B cell (primary cell): ENCODE data around the gene SOX13. TPM values are rescaled to one million over a fixed set of nuclear protein-coding genes. Genes with fewer than 3 reads are reported as not detected.

Experiments used
- ATAC-seq: fragments of 200-7000 bp; cut with Tn5 transposase; one replicate; pipeline ENCODE4 v1.10.0; 2021; ENCODE audit warnings: low read depth, mild to moderate bottlenecking, moderate number of reproducible peaks, moderate library complexity
- CTCF ChIA-PET: fragments of 350-600 bp; sonication (Branson Sonifier 250); formaldehyde crosslinking; loops from one replicate; lab custom pipeline; 2021; ENCODE audit warnings: antibody characterized with exemption, inconsistent platforms; lab: Charles Lee
- POLR2A ChIA-PET: fragments of 350-600 bp; sonication (Branson Sonifier 250); formaldehyde crosslinking; loops from one replicate; lab custom pipeline; 2021; ENCODE audit warnings: antibody characterized with exemption; lab: Charles Lee
- DNase-seq: peaks from one replicate; pipeline ENCODE4 v3.0.0; 2013
- H2AFZ ChIP-seq: 2 replicates; pipeline ENCODE4 v1.6.1; 2012; ENCODE audit warnings: mild to moderate bottlenecking, low read depth, low read length; ENCODE audit not compliant: insufficient read depth, poor library complexity, severe bottlenecking
- H3K27ac ChIP-seq, 2 donors: 1 replicate in 1 of 2; 2 replicates in 1 of 2; pipeline ENCODE4 v1.5.1; 2012 to 2013; ENCODE audit warnings: low read length in 2 of 2, mild to moderate bottlenecking in 2 of 2, moderate library complexity in 1 of 2
- H3K27me3 ChIP-seq, 4 experiments: fragments of 200-600 bp in 1 of 4; sonication (generic) in 1 of 4; replicated peaks in 1 of 4; 1 replicate in 2 of 4; 2 replicates in 2 of 4; pipeline versions ENCODE4 v1.6.1 to v1.7.0; 2013 to 2016; ENCODE audit warnings: low read length in 3 of 4, mild to moderate bottlenecking in 2 of 4, mixed read lengths in 1 of 4, moderate library complexity in 1 of 4; ENCODE audit not compliant: insufficient read depth in 4 of 4, control insufficient read depth in 3 of 4; ENCODE audit errors: control extremely low read depth in 1 of 4
- H3K36me3 ChIP-seq, 2 experiments: replicated peaks in 1 of 2; 1 replicate in 1 of 2; 2 replicates in 1 of 2; pipeline versions ENCODE4 v1.6.1 to v1.7.1; 2013; ENCODE audit warnings: low read length in 1 of 2; ENCODE audit not compliant: insufficient read depth in 2 of 2, control insufficient read depth in 1 of 2; ENCODE audit errors: control extremely low read depth in 1 of 2, extremely low read depth in 1 of 2
- H3K4me1 ChIP-seq, 2 donors: fragments of 200-600 bp in 1 of 2; sonication (generic) in 1 of 2; 1 replicate in 1 of 2; 2 replicates in 1 of 2; pipeline versions ENCODE4 v1.5.1 to v1.6.1; 2013 to 2017; ENCODE audit warnings: low read length in 2 of 2; ENCODE audit not compliant: control insufficient read depth in 2 of 2, insufficient read depth in 2 of 2
- H3K4me2 ChIP-seq: replicated peaks from 2 replicates; pipeline ENCODE3; 2012; ENCODE audit warnings: mild to moderate bottlenecking, low read depth, low read length; ENCODE audit not compliant: poor library complexity, severe bottlenecking
- H3K4me3 ChIP-seq, 5 experiments: fragments of 200-600 bp in 1 of 5; sonication (generic) in 1 of 5; 1 replicate in 3 of 5; 2 replicates in 2 of 5; pipeline versions ENCODE4 v1.5.1 to v1.7.0; 2011 to 2016; ENCODE audit warnings: low read length in 4 of 5, mild to moderate bottlenecking in 4 of 5, low read depth in 2 of 5, control low read depth in 1 of 5, moderate library complexity in 1 of 5; ENCODE audit not compliant: insufficient read depth in 1 of 5; ENCODE audit errors: control extremely low read depth in 1 of 5, extremely low read depth in 1 of 5
- H3K79me2 ChIP-seq: fragments of 200-600 bp; sonication (generic); one replicate; pipeline ENCODE4 v1.6.0; 2016; ENCODE audit warnings: low read length; ENCODE audit not compliant: control insufficient read depth, insufficient read depth
- H3K9ac ChIP-seq: fragments of 200-600 bp; sonication (generic); 2 replicates; pipeline ENCODE4 v1.6.1; 2017; ENCODE audit warnings: mild to moderate bottlenecking, low read length, moderate library complexity
- H3K9me3 ChIP-seq, 3 donors: one replicate each; pipeline versions ENCODE4 v1.6.1 to v1.7.1; 2013; ENCODE audit warnings: low read length in 2 of 3; ENCODE audit not compliant: control insufficient read depth in 2 of 3, insufficient read depth in 1 of 3; ENCODE audit errors: control extremely low read depth in 1 of 3
- H4K20me1 ChIP-seq: 2 replicates; pipeline ENCODE4 v1.6.0; 2012; ENCODE audit warnings: mild to moderate bottlenecking, low read length; ENCODE audit not compliant: insufficient read depth, control insufficient read depth, poor library complexity, severe bottlenecking
- H3K27ac Mint-ChIP-seq: one replicate; pipeline ENCODE4 v1.8.0; 2021; ENCODE audit warnings: mixed read lengths
- H3K27me3 Mint-ChIP-seq: one replicate; pipeline ENCODE4 v1.8.0; 2021; ENCODE audit warnings: mixed read lengths
- H3K4me1 Mint-ChIP-seq: one replicate; pipeline ENCODE4 v1.8.0; 2021; ENCODE audit warnings: mixed read lengths
- H3K4me3 Mint-ChIP-seq: one replicate; pipeline ENCODE4 v1.8.0; 2021; ENCODE audit warnings: mixed read lengths
- H3K9me3 Mint-ChIP-seq: one replicate; pipeline ENCODE4 v1.8.0; 2022; ENCODE audit warnings: mixed read lengths; ENCODE audit not compliant: insufficient read depth
- CTCF ChIP-seq: fragments of 200-600 bp; IDR thresholded peaks from one replicate; pipeline ENCODE4 v1.8.0; 2022; ENCODE audit warnings: antibody characterized with exemption, mild to moderate bottlenecking
- EZH2 ChIP-seq: IDR thresholded peaks from 2 replicates; pipeline ENCODE4 v1.6.1; 2012; ENCODE audit warnings: borderline replicate concordance, low read depth, mild to moderate bottlenecking, moderate library complexity, low read length; ENCODE audit not compliant: insufficient read depth, poor library complexity, severe bottlenecking
- WGBS: methylation state at CpG from one replicate; pipeline ENCODE4 v1.1.5; 2013; ENCODE audit warnings: missing lambda C conversion rate; ENCODE audit not compliant: insufficient coverage; 5-methylcytosine and 5-hydroxymethylcytosine counted together
- intact Hi-C: fragments of 100-400 bp; cut with micrococcal nuclease; formaldehyde crosslinking; loops from one replicate; pipeline ENCODE4 v1.10.0; 2022
- polyA plus RNA-seq: library from polyadenylated mRNA; depleted of rRNA; stranded (reverse); fragments of >200 nt; gene quantifications from 2 replicates; pipeline ENCODE4 v1.2.3, GENCODE V29; 2012
- total RNA-seq, 2 donors: library from RNA; stranded (reverse); fragments of 120-200 nt in 1 of 2; gene quantifications; 1 replicate in 1 of 2; 2 replicates in 1 of 2; pipeline versions ENCODE4 v1.2.3 to v1.2.4, GENCODE V29; 2013 to 2022

Gene SOX13
- total and polyA plus RNA-seq, 2 donors (not counting 1 experiment from before 2014, with no cell fraction given), result 0.15 to 1.3 TPM

DNA sequence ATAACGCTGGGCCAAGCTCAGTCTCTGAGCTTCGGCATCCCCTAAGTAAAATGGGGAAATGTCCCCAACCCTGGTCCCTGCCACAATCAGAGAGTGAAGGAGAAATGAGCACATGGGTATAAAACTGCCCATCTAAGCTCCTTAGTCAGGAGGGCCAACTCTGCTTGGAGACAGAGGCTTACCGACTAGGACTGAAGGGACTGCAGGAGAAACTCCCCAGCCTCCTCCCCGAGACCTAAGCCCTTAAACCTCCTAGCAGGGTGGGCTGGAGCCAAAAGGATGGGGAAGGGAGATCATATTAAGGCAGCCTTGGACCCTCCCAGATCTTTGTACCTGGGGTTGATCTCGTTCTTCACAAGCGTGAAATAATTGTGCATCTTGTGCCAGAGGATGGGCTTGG is 73.4 kb downstream of the SOX13 start:
- intact Hi-C loops, result no loop called here
- TF ChIP-seq CTCF (no peak), EZH2 (no peak)

GRCh38 chr1:204146965-204147364 is 74.0 kb downstream of the SOX13 start:
- H3K27ac Mint-ChIP-seq, result no peak overlapping the region
- H3K4me1 Mint-ChIP-seq, result peaks cover 2% of the 10 kb centered on the region
- peaks cover 19% of the 10 kb centered on the region for H3K27me3 Mint-ChIP-seq
- no peak for ATAC-seq
- no peak for TF ChIP-seq EZH2
- no peak for TF ChIP-seq CTCF
- Histone ChIP-seq H3K4me3 (no peak overlapping the region), H3K79me2 (no peaks in the 10 kb centered on the region), H3K4me2 (no peak overlapping the region), H3K9me3 (no peaks in the 10 kb centered on the region), H3K27me3 (peaks cover 0 to 9% (median 3%) of the 10 kb centered on the region in 4 experiments), H4K20me1 (no peaks in the 10 kb centered on the region), H3K4me1 (peaks cover 5 to 7% of the 10 kb centered on the region in 2 donors), H2AFZ (no peak overlapping the region), H3K9ac (no peak overlapping the region), H3K27ac (no peak overlapping the region), H3K36me3 (no peaks in the 10 kb centered on the region)
- ChIA-PET POLR2A (no interaction called here), CTCF (no interaction called here)
- intact Hi-C loops, result no loop called here
- H3K9me3 Mint-ChIP-seq, result no peaks in the 10 kb centered on the region
- H3K4me3 Mint-ChIP-seq, result no peak overlapping the region
- no peak for DNase-seq
- WGBS, result 91% methylated on average over 7 of the region's 7 CpGs

More for the DNA sequence above, 73.4 kb downstream of the SOX13 start:
- no peak for ATAC-seq
- H3K9me3 ChIP-seq, result no peaks in the 10 kb centered on the region
- no peak overlapping the region for H3K4me2 ChIP-seq
- Mint-ChIP-seq H3K4me3 (no peak overlapping the region), H3K27me3 (peaks cover 25% of the 10 kb centered on the region), H3K27ac (no peak overlapping the region), H3K9me3 (no peaks in the 10 kb centered on the region), H3K4me1 (peaks cover 2% of the 10 kb centered on the region)
- peaks cover 0 to 7% (median 3%) of the 10 kb centered on the region in 4 experiments for H3K27me3 ChIP-seq
- CTCF ChIA-PET, result no interaction called here
- peaks cover 2 to 6% of the 10 kb centered on the region in 2 donors for H3K4me1 ChIP-seq
- POLR2A ChIA-PET, result no interaction called here
- WGBS, result 100% methylated on average over 4 of the region's 6 CpGs
- no peak overlapping the region for H3K9ac ChIP-seq
- H3K27ac ChIP-seq, result no peak overlapping the region
- H4K20me1 ChIP-seq, result no peaks in the 10 kb centered on the region
- DNase-seq, result no peak
- H3K79me2 ChIP-seq, result no peaks in the 10 kb centered on the region
- H3K4me3 ChIP-seq, result no peak overlapping the region
- H3K36me3 ChIP-seq, result no peaks in the 10 kb centered on the region
- no peak overlapping the region for H2AFZ ChIP-seq
